HG02970 (cell line): ENCODE data around the gene CSNK1D.
"Not testable (repeated sequence)": the region's sequence is repeated elsewhere in the genome, so short reads cannot be mapped to it uniquely, and the experiment has no call there.

Experiments used
- ATAC-seq: cut with Tn5 transposase; IDR thresholded peaks from one replicate; pipeline ENCODE4 v1.9.1; 2021; ENCODE audit warnings: mild to moderate bottlenecking, moderate library complexity, moderate number of reproducible peaks; ENCODE audit not compliant: unreplicated experiment, low FRiP score

The CSNK1D gene

DNA sequence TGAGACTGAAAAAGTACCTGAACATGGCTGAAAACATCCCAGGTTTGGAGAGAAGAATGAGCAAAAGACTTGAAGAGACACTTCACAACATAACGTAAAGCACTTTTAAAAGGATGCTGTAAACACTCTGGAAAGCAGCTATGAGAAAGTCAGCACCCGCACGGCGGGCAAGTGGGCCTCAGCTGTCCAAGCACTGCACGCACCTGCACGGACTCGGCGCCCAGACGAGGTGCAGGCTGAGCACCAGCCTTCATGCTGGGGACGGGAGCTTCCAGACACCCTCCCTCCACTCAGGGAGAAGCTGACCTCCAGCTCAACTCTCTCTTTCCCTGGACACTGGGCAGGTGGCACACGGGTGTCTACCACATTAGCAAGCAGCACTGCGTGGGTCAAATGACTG is 74.0 kb downstream of the CSNK1D start:
- ATAC-seq: no peak

DNA sequence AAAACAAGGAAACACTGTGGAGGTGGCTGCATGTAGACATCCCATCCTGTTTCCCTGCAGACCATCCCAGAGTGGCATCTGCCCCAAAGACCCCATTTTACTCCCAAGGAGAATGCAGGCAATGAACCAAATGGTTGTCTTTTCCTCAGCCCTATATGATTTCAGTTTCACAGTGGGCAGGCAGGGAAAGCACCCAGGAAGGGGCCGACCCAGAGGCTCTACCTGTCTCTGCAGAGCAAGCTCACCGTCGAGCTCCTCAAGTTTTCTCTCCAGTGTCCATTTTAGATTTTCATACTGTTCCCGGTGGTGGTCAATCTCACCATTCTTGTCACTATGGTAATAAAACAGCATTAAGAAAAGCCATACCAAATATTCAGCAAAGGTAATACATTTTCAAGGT is 75.4 kb downstream of the CSNK1D start:
- ATAC-seq: no peak

DNA sequence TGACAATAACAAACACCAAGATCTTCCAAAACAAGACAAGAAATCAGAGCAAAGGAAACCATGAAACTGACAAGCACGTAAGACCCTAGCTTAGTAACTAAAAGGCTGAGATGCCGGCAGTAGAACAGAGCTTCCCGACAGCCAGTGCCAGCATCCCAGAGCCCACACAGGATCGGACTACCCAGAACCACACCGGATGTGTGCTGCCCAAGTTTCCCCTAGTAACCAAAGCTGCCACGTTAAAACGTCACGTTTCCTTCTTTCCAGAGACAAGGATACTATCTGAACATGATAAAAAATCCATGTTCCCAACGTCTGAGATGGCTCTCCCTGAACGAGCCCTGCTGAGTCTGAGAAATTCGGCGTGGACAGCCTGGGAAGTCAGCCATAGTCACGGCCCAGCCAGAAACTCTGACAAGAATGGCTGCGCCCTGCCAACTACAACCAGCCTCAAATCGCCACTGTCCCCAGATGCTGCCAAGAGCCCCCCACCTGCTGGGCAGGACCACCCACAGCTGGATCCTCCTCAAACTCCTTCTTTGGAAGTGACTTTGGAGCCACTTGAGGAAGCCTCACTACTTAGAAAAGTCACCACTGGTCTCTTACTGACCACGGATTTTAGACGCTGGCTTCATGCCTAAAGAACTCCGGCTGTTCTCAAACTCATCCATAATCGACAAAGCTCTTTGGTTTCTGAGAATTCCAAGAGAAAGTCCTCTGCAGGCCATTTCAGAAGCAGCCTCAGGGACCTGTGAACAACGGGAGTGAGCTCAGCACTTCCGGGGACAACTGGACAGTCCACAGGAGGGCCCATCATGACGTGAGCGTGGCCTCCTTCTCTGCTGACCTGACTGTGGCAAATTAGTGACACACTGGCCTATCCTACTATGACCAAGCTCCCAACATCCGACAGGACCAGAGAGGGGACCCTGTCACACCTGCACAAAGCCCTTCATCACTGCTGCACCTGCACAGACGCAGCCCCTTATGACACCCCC is 77.5 kb downstream of the CSNK1D start:
- no peak for ATAC-seq

GRCh38 chr17:82194765-82195164 is 78.7 kb downstream of the CSNK1D start:
- no peak for ATAC-seq

DNA sequence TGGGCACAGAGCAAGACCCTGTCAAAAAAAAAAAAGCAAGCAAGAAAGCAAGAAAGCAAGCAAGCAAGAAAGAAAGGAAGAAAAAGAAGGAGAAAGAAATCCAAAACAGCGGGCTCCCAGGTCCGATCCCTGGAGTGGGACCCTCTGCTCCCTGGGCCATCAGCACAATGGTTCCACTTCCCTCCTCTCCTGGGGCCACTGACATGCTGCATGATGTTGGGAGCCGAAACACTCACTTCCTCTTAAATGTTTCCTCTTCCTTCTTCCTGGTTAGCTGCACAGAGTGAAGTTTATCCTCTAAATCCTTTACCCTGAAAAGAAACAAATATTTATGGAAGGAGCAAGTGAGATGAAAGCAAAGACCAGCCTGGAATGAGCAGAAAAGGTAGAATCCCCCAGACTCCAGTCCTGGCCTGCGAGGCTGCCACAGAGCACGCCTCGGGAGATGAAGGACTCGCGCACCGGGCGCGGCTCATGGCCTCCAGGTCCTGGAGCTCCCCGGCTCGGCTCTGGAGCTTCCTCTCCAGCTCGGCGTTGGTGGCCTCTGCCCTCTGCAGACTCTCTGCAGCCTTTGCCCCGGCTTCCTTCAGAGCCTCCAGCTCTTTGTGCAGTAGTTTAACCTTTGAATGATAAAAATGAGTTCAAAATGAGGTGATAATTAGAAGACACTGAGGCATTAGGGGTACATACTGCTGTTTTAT is 79.8 kb downstream of the CSNK1D start:
- ATAC-seq: no peak

GRCh38 chr17:82193050-82193449 is 80.5 kb downstream of the CSNK1D start:
- ATAC-seq: not testable (repeated sequence)
